GM12878 (cell line): ENCODE measurements around the gene RAD9A. TPM values are rescaled to one million over a fixed set of nuclear protein-coding genes. Genes with fewer than 3 reads are reported as not detected.
A peak's percentile ranks its signal among the peaks of the same experiment; 100 is the strongest.

Experiments
- ASH2L ChIP-seq: fragments of 300-600, 200-600 bp; sonication (generic); IDR thresholded peaks from 2 replicates; pipeline ENCODE4 v1.6.1; 2017; ENCODE audit warnings: low read depth, mild to moderate bottlenecking, borderline replicate concordance
- BACH1 ChIP-seq: fragments of 450-650 bp; IDR thresholded peaks from 2 replicates; pipeline ENCODE4 v1.6.1; 2017; ENCODE audit warnings: mild to moderate bottlenecking, borderline replicate concordance
- BCL11A ChIP-seq: IDR thresholded peaks from 2 replicates; pipeline ENCODE4 v1.6.1; 2011; ENCODE audit warnings: low read depth, low read length
- CBX3 ChIP-seq: fragments of 200-600 bp; sonication (generic); IDR thresholded peaks from 2 replicates; pipeline ENCODE4 v1.6.1; 2016; ENCODE audit warnings: low read depth, borderline replicate concordance
- DPF2 ChIP-seq: fragments of 450-650 bp; IDR thresholded peaks from 2 replicates; pipeline ENCODE4 v1.6.1; 2017; ENCODE audit warnings: mild to moderate bottlenecking
- EED ChIP-seq: sonication (generic); IDR thresholded peaks from 2 replicates; pipeline ENCODE4 v1.6.1; 2016; ENCODE audit warnings: antibody characterized with exemption, low read depth
- EZH2 ChIP-seq: IDR thresholded peaks from 2 replicates; pipeline ENCODE4 v1.6.1; 2012; ENCODE audit warnings: low read depth, mild to moderate bottlenecking, control low read depth, inconsistent platforms, low read length, borderline replicate concordance; ENCODE audit not compliant: control insufficient read depth
- HCFC1 ChIP-seq: fragments of 150-350 bp; IDR thresholded peaks from 2 replicates; pipeline ENCODE4 v1.6.1; 2014; ENCODE audit warnings: low read length
- IKZF2 ChIP-seq, 2 experiments: fragments of 450-650 bp; IDR thresholded peaks; 2 replicates each; pipeline ENCODE4 v1.6.1; 2017; ENCODE audit warnings: mild to moderate bottlenecking in 2 of 2, moderate library complexity in 2 of 2
- JUNB ChIP-seq: IDR thresholded peaks from 2 replicates; pipeline ENCODE4 v1.6.1; 2016; ENCODE audit warnings: antibody characterized with exemption, mild to moderate bottlenecking
- JUND ChIP-seq: IDR thresholded peaks from 2 replicates; pipeline ENCODE4 v1.6.1; 2012; ENCODE audit warnings: low read depth, mild to moderate bottlenecking, low read length, improper control_type of control experiment, moderate library complexity
- LARP7 ChIP-seq: fragments of 450-650 bp; IDR thresholded peaks from 2 replicates; pipeline ENCODE4 v1.6.1; 2017; ENCODE audit warnings: mild to moderate bottlenecking
- MYB ChIP-seq: fragments of 150-350 bp; IDR thresholded peaks from 2 replicates; pipeline ENCODE4 v1.6.1; 2014; ENCODE audit warnings: mild to moderate bottlenecking, low read depth, low read length, borderline replicate concordance
- NR2C2 ChIP-seq: IDR thresholded peaks from 2 replicates; pipeline ENCODE4 v1.6.1; 2011; ENCODE audit warnings: borderline replicate concordance, low read depth; ENCODE audit not compliant: control insufficient read depth, insufficient read length
- NRF1 ChIP-seq: conservative IDR thresholded peaks from 2 replicates; pipeline ENCODE4 v1.6.1; 2011; ENCODE audit warnings: mild to moderate bottlenecking, low read depth, low read length, improper control_type of control experiment
- RAD51 ChIP-seq: fragments of 450-650 bp; IDR thresholded peaks from 2 replicates; pipeline ENCODE4 v1.6.1; 2016; ENCODE audit warnings: moderate library complexity, mild to moderate bottlenecking, inconsistent platforms
- RBBP5 ChIP-seq: fragments of 200-600 bp; sonication (generic); conservative IDR thresholded peaks from 2 replicates; pipeline ENCODE4 v1.6.1; 2016
- SMAD5 ChIP-seq: IDR thresholded peaks from 2 replicates; pipeline ENCODE4 v1.6.1; 2016; ENCODE audit warnings: antibody characterized with exemption, low read depth
- polyA plus RNA-seq, 11 experiments: library from polyadenylated mRNA; depleted of rRNA in 4 of 11; unstranded in 6 of 11; stranded (reverse) in 5 of 11; fragments of >200 nt; fragmentation: Nextera tagmentation in 4 of 11; fragmentation: Illumina TruSeq in 1 of 11; extraction: Ambion mirVana in 4 of 11; extraction: Trizol in 1 of 11; gene quantifications; 1 replicate in 1 of 11; 2 replicates in 10 of 11; pipeline versions ENCODE4 v1.2.1 to v1.2.3, GENCODE V29; 2011 to 2016; ENCODE audit warnings: inconsistent platforms in 2 of 11, missing spikeins in 2 of 11, low read depth in 1 of 11
- total RNA-seq, 4 experiments: library from RNA; depleted of rRNA in 3 of 4; stranded (reverse); fragments of >200 nt in 3 of 4; fragmentation: Illumina TruSeq in 1 of 4; extraction: Trizol in 1 of 4; gene quantifications; 2 replicates each; pipeline versions ENCODE4 v1.2.1 to v1.2.3, GENCODE V29; 2013 to 2021
- TF ChIP-seq, protein P1 (sequence below): fragments of 150-350 bp; IDR thresholded peaks from 2 replicates; pipeline ENCODE4 v1.6.1; 2016; ENCODE audit warnings: low read depth, low read length
- TF ChIP-seq, protein P2 (sequence below): fragments of 450-650 bp; IDR thresholded peaks from 2 replicates; pipeline ENCODE4 v1.6.1; 2017; ENCODE audit warnings: antibody characterized with exemption, mild to moderate bottlenecking, moderate library complexity
- TF ChIP-seq, protein P3 (sequence below): IDR thresholded peaks from 2 replicates; pipeline ENCODE4 v1.6.1; 2011; ENCODE audit warnings: low read depth, low read length, improper control_type of control experiment, borderline replicate concordance
- TF ChIP-seq, protein P4 (sequence below): IDR thresholded peaks from 2 replicates; pipeline ENCODE4 v1.6.1; 2011; ENCODE audit warnings: borderline replicate concordance, low read depth, mild to moderate bottlenecking, moderate library complexity, mixed read lengths, low read length; ENCODE audit not compliant: insufficient read depth; ENCODE audit errors: extremely low read length

The RAD9A gene
- total and polyA plus RNA-seq, 10 of the 15 experiments (the other 5 are each of a cell fraction or from before 2014, with no cell fraction given) = 1.1 to 36.2 (median 19.8) TPM

DNA sequence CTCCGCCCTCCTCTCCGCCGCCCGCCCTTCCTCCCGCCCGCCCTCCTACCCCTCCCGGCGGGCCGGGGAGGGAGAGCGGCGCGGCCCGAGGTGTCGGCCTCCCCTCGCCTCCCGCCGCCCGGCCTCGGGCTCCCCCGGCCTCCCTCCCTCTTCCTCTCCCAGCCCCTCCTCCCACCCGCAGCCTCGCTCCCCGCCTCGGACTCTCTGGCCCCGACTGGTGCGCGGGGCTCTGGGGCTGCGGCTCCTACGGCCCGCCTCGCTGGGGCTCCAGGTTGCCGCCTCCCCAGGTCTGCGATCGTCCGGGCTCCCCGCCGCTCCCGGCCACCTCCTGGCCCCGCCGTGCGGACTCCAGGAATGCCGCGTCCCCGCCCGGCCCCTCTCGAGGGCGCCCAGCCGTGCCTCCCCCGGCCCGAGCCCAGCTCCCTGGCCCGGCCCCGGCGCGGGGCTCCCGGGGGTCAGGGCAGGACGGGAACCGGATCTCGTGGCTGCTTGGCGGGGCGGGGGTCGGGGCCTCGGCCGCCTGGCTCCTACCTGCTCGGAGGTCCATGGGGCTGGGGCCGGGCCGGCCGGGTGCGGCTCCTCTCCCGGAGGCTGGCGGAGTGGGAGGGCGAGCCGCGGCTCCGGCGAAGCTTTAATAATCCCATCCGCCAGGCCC is 18.7 kb upstream of the RAD9A start, which contains the start of gene CLCF1 (continued):
- TF ChIP-seq, protein P1, sequence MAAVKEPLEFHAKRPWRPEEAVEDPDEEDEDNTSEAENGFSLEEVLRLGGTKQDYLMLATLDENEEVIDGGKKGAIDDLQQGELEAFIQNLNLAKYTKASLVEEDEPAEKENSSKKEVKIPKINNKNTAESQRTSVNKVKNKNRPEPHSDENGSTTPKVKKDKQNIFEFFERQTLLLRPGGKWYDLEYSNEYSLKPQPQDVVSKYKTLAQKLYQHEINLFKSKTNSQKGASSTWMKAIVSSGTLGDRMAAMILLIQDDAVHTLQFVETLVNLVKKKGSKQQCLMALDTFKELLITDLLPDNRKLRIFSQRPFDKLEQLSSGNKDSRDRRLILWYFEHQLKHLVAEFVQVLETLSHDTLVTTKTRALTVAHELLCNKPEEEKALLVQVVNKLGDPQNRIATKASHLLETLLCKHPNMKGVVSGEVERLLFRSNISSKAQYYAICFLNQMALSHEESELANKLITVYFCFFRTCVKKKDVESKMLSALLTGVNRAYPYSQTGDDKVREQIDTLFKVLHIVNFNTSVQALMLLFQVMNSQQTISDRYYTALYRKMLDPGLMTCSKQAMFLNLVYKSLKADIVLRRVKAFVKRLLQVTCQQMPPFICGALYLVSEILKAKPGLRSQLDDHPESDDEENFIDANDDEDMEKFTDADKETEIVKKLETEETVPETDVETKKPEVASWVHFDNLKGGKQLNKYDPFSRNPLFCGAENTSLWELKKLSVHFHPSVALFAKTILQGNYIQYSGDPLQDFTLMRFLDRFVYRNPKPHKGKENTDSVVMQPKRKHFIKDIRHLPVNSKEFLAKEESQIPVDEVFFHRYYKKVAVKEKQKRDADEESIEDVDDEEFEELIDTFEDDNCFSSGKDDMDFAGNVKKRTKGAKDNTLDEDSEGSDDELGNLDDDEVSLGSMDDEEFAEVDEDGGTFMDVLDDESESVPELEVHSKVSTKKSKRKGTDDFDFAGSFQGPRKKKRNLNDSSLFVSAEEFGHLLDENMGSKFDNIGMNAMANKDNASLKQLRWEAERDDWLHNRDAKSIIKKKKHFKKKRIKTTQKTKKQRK = no peak
- TF ChIP-seq MYB = no peak
- no peak for TF ChIP-seq NRF1
- TF ChIP-seq BCL11A = no peak
- peak; percentile 55 for TF ChIP-seq LARP7
- TF ChIP-seq RAD51 = no peak
- no peak for TF ChIP-seq JUND
- no peak for TF ChIP-seq ASH2L
- peak; percentile 55; the same call in 1 of the 2 replicates for TF ChIP-seq BACH1
- TF ChIP-seq, protein P2, sequence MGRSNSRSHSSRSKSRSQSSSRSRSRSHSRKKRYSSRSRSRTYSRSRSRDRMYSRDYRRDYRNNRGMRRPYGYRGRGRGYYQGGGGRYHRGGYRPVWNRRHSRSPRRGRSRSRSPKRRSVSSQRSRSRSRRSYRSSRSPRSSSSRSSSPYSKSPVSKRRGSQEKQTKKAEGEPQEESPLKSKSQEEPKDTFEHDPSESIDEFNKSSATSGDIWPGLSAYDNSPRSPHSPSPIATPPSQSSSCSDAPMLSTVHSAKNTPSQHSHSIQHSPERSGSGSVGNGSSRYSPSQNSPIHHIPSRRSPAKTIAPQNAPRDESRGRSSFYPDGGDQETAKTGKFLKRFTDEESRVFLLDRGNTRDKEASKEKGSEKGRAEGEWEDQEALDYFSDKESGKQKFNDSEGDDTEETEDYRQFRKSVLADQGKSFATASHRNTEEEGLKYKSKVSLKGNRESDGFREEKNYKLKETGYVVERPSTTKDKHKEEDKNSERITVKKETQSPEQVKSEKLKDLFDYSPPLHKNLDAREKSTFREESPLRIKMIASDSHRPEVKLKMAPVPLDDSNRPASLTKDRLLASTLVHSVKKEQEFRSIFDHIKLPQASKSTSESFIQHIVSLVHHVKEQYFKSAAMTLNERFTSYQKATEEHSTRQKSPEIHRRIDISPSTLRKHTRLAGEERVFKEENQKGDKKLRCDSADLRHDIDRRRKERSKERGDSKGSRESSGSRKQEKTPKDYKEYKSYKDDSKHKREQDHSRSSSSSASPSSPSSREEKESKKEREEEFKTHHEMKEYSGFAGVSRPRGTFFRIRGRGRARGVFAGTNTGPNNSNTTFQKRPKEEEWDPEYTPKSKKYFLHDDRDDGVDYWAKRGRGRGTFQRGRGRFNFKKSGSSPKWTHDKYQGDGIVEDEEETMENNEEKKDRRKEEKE = no peak
- no peak for TF ChIP-seq HCFC1
- TF ChIP-seq IKZF2 (IDR thresholded peaks at IDR 0.05) = no peak
- no peak for TF ChIP-seq RBBP5
- TF ChIP-seq JUNB = no peak
- TF ChIP-seq SMAD5 = no peak
- TF ChIP-seq EED = no peak
- no peak for TF ChIP-seq EZH2
- no peak for TF ChIP-seq NR2C2
- TF ChIP-seq CBX3 = no peak
- peak; percentile 29; the same call in 1 of the 2 replicates for TF ChIP-seq DPF2
- TF ChIP-seq, protein P3, sequence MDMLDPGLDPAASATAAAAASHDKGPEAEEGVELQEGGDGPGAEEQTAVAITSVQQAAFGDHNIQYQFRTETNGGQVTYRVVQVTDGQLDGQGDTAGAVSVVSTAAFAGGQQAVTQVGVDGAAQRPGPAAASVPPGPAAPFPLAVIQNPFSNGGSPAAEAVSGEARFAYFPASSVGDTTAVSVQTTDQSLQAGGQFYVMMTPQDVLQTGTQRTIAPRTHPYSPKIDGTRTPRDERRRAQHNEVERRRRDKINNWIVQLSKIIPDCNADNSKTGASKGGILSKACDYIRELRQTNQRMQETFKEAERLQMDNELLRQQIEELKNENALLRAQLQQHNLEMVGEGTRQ = no peak
- TF ChIP-seq, protein P4, sequence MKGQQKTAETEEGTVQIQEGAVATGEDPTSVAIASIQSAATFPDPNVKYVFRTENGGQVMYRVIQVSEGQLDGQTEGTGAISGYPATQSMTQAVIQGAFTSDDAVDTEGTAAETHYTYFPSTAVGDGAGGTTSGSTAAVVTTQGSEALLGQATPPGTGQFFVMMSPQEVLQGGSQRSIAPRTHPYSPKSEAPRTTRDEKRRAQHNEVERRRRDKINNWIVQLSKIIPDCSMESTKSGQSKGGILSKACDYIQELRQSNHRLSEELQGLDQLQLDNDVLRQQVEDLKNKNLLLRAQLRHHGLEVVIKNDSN = no peak
